ENCODE data around the gene EPHA6. TPM values are rescaled to one million over a fixed set of nuclear protein-coding genes. Genes with fewer than 3 reads are reported as not detected.

The EPHA6 gene
- total and polyA plus RNA-seq, 9 of the 15 experiments (the other 6 are each of a cell fraction or from before 2014, with no cell fraction given), result not detected

DNA sequence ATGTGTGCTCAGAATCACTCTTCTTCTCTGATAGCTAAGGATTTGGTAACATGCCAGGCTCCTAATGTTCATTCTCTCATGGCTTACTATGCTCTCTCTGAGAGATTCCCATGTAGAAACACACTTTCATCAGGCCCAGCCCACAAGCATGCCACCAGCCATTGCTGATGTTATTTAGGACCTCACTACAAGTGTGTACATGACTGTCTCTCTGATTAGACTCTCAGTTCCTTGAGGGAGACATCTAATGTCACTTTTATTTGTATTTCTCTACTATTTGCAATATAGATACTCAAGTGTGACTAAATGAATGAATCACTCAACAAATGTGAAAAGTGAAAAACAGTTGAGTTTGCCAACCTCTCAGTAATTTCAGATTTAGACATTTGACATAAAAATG lies 865.8 kb downstream of the EPHA6 start:
- Histone ChIP-seq H3K27ac (ENCODE audit: extremely low read depth, low read depth, low read length) (no peak overlapping the region), H3K4me2 (ENCODE audit: insufficient read depth, low read length) (no peak overlapping the region), H3K9me1 (ENCODE audit: control insufficient read depth, insufficient read depth, low read length) (no peaks in the 10 kb centered on the region), H3K79me2 (ENCODE audit: control insufficient read depth, insufficient read depth, low read length) (no peaks in the 10 kb centered on the region), H3K4me3 (no peak overlapping the region), H3K9ac (ENCODE audit: insufficient read depth in 1 of 2, low read depth in 2 of 2, low read length in 2 of 2) (no peak overlapping the region), H3K4me1 (replicated peaks in 1 of 2; ENCODE audit: control insufficient read depth in 2 of 2, insufficient read depth in 2 of 2, low read length in 2 of 2) (no peaks in the 10 kb centered on the region), H3K36me3 (ENCODE audit: control insufficient read depth, insufficient read depth, low read length) (no peaks in the 10 kb centered on the region), H3K27me3 (ENCODE audit: control insufficient read depth in 2 of 2, insufficient read depth in 2 of 2, low read length in 2 of 2) (no peaks in the 10 kb centered on the region), H2AFZ (ENCODE audit: low read depth, low read length) (no peak overlapping the region), H3K9me3 (replicated peaks; ENCODE audit: control insufficient read depth, insufficient read depth, low read depth, low read length) (no peaks in the 10 kb centered on the region), H4K20me1 (replicated peaks; ENCODE audit: control insufficient read depth, insufficient read depth, low read length) (no peaks in the 10 kb centered on the region)
- POLR2A ChIA-PET, result no interaction called here
- no peak for FAIRE-seq
- BruUV-seq (replicated peaks), result no TSS peak
- CTCF ChIA-PET (ENCODE audit: low intra/inter-chr PET ratio), result no interaction called here
- in situ Hi-C loops (cut with MboI), result no loop called here
- ATAC-seq, result no peak
- DNase-seq (ENCODE audit: extremely low read depth in 1 of 4, low spot score in 3 of 4), result no peak
- intact Hi-C loops (cut with micrococcal nuclease), result no loop called here
- TF ChIP-seq KAT8 (IDR thresholded peaks at IDR 0.05; ENCODE audit: low read depth) (no peak), TEAD1 (CRISPR knock-in tag; IDR thresholded peaks at IDR 0.05) (no peak), MAFG (tag; conservative IDR thresholded peaks at IDR 0.05) (no peak), NR1H2 (CRISPR knock-in tag; IDR thresholded peaks at IDR 0.05) (no peak), COPS2 (conservative IDR thresholded peaks at IDR 0.05) (no peak), SRSF7 (optimal IDR thresholded peaks at IDR 0.05; ENCODE audit: low read depth, low read length) (no peak), ZNF197 (CRISPR knock-in tag; IDR thresholded peaks at IDR 0.05; ENCODE audit: low read depth) (no peak), GTF2F1 (IDR thresholded peaks at IDR 0.05; ENCODE audit: low read depth, low read length) (no peak), KAT2B (IDR thresholded peaks at IDR 0.05; ENCODE audit: low read depth, low read length) (no peak), HEY1 (CRISPR knock-in tag; IDR thresholded peaks at IDR 0.05; ENCODE audit: borderline replicate concordance) (no peak), TAF1 (IDR thresholded peaks at IDR 0.05; ENCODE audit: control insufficient read depth, extremely low read depth, insufficient read depth, low read length, severe bottlenecking) (no peak), RBM15 (IDR thresholded peaks at IDR 0.05; ENCODE audit: insufficient read depth, low read length) (no peak)
- TF ChIP-seq, protein P1, sequence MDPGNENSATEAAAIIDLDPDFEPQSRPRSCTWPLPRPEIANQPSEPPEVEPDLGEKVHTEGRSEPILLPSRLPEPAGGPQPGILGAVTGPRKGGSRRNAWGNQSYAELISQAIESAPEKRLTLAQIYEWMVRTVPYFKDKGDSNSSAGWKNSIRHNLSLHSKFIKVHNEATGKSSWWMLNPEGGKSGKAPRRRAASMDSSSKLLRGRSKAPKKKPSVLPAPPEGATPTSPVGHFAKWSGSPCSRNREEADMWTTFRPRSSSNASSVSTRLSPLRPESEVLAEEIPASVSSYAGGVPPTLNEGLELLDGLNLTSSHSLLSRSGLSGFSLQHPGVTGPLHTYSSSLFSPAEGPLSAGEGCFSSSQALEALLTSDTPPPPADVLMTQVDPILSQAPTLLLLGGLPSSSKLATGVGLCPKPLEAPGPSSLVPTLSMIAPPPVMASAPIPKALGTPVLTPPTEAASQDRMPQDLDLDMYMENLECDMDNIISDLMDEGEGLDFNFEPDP (CRISPR knock-in tag; IDR thresholded peaks at IDR 0.05), result no peak
- TF ChIP-seq, protein P2, sequence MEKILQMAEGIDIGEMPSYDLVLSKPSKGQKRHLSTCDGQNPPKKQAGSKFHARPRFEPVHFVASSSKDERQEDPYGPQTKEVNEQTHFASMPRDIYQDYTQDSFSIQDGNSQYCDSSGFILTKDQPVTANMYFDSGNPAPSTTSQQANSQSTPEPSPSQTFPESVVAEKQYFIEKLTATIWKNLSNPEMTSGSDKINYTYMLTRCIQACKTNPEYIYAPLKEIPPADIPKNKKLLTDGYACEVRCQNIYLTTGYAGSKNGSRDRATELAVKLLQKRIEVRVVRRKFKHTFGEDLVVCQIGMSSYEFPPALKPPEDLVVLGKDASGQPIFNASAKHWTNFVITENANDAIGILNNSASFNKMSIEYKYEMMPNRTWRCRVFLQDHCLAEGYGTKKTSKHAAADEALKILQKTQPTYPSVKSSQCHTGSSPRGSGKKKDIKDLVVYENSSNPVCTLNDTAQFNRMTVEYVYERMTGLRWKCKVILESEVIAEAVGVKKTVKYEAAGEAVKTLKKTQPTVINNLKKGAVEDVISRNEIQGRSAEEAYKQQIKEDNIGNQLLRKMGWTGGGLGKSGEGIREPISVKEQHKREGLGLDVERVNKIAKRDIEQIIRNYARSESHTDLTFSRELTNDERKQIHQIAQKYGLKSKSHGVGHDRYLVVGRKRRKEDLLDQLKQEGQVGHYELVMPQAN (IDR thresholded peaks at IDR 0.05; ENCODE audit: borderline replicate concordance), result no peak
- TF ChIP-seq, protein P3, sequence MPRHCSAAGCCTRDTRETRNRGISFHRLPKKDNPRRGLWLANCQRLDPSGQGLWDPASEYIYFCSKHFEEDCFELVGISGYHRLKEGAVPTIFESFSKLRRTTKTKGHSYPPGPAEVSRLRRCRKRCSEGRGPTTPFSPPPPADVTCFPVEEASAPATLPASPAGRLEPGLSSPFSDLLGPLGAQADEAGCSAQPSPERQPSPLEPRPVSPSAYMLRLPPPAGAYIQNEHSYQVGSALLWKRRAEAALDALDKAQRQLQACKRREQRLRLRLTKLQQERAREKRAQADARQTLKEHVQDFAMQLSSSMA (CRISPR knock-in tag; IDR thresholded peaks at IDR 0.05), result no peak
- TF ChIP-seq, protein P4, sequence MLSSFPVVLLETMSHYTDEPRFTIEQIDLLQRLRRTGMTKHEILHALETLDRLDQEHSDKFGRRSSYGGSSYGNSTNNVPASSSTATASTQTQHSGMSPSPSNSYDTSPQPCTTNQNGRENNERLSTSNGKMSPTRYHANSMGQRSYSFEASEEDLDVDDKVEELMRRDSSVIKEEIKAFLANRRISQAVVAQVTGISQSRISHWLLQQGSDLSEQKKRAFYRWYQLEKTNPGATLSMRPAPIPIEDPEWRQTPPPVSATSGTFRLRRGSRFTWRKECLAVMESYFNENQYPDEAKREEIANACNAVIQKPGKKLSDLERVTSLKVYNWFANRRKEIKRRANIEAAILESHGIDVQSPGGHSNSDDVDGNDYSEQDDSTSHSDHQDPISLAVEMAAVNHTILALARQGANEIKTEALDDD (IDR thresholded peaks at IDR 0.05), result no peak
- TF ChIP-seq, protein P5, sequence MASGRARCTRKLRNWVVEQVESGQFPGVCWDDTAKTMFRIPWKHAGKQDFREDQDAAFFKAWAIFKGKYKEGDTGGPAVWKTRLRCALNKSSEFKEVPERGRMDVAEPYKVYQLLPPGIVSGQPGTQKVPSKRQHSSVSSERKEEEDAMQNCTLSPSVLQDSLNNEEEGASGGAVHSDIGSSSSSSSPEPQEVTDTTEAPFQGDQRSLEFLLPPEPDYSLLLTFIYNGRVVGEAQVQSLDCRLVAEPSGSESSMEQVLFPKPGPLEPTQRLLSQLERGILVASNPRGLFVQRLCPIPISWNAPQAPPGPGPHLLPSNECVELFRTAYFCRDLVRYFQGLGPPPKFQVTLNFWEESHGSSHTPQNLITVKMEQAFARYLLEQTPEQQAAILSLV (tag; IDR thresholded peaks at IDR 0.05), result no peak

All from K562 (cell line).